Renal pelvis (tissue), 4 donors: Measurements from ENCODE around the gene SYPL1. TPM values are rescaled to one million over a fixed set of nuclear protein-coding genes. Genes with fewer than 3 reads are reported as not detected.
A peak's percentile ranks its signal among the peaks of the same experiment; 100 is the strongest.

Experiments used
- DNase-seq: peaks from one replicate; pipeline ENCODE4 v3.0.0-alpha.2; 2013
- polyA plus RNA-seq, 3 donors: library from polyadenylated mRNA; unstranded; fragments of 120-200 nt; gene quantifications; one replicate each; pipeline ENCODE4 v1.2.1, GENCODE V29; 2013; ENCODE audit not compliant: insufficient read length in 3 of 3

SYPL1 gene
- polyA plus RNA-seq, 3 donors: 114 to 137 (median 128) TPM

DNA sequence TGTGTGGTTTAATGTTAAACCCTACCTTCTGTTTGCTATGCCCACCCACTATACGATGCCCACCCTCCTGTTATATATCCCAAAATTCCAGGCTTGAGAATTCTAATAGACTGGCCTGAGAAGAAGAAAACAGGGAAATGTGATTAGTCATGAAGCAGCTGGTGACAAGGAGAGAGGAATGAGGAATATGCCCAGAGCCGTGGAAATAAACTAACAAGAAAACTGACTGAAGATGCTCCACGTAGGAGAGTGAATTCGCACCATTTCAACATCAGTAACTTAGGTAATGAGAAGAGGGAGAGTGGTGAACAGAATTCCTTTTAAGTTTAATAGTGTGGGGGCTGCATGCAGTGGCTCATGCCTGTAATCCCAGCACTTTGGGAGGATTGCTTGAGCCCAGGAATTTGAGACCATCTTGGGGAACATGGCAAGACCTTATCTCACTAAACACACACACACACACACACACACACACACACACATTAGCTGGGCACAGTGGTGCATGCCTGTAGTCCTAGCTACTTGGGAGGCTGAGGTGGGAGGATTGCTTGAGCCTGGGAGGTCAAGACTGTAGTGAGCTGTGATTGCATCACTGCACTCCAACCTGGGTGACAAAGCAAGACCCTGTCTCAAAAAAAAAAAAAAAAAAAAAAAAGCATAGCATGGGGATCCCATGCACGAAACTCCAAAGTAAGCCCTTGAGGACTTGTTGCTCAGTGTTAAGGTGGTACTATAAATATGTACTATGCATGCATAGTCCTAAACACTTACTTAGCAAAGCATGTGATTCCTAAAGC lies 16.1 kb upstream of the SYPL1 start:
- DNase-seq: no peak

- DNase-seq: no peak
Observed at GRCh38 chr7:106126170-106126938, 14.2 kb upstream of the SYPL1 start.

DNA sequence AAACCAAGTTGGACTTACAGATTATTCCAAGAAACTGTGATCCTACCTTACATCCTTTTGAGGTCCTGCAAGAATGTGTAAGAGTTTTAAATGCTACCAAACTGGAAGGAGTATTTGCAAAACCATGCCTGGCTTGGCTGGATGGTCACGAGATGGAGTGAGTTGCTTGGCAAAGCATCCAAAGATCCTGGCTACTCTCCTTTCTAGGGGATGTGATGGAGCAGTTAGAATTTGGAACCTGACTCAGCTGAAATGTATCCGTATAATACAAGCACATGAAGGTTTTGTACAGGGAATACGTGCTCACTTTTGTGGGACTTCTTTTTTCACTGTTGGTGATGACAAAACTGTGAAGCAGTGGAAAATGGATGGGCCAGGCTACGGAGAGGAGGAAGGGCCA lies 13.3 kb upstream of the SYPL1 start:
- no peak for DNase-seq

- no peak for DNase-seq
Observed at GRCh38 chr7:106124186-106124585, 12.1 kb upstream of the SYPL1 start.

DNA sequence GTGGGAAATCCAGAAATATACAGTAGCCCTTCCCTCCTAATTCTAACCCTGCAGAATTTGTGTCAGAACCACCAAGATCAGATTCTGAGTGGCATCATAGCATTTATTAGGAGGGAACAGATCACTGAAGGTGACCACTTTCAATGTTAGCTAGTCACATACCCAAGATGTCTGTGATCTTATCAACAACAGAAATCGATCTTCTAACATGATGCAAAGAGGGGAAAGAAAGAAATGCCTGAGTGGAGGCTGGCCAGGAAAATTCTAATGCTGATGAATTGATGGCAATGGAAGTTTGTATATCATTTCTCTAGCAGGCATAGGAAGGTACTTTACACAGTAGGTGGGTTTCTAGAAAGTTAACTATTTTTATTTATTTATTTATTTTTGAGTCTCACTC lies 10.6 kb upstream of the SYPL1 start:
- no peak for DNase-seq

DNA sequence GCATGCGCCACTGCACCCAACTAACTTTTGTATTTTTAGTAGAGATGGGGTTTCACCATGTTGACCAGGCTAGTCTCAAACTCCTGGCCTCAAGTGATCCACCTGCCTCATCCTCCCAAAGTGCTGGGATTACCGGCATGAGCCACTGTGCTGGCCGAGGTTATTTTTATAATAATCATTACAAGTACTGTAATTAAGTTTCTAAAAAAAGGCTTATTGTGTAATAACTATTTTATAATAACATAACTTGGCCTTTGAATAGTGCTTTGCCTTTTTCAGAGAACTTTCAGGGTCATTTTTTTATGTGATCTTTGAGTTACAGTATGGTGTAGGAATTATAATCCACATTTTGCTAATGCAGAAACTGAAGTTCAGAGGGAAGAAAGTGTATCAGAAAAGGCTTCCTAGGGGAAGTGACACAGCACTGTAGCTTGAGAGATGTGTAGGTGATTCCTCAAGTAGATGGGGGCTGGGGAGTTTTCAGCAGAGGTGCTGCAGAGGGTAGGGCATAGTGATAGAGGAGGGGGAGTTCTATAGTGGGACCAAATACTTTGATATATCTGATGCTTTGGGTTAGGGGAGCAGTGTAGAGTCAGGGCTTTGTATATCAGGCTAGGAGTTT lies 9.2 kb upstream of the SYPL1 start:
- no peak for DNase-seq

DNA sequence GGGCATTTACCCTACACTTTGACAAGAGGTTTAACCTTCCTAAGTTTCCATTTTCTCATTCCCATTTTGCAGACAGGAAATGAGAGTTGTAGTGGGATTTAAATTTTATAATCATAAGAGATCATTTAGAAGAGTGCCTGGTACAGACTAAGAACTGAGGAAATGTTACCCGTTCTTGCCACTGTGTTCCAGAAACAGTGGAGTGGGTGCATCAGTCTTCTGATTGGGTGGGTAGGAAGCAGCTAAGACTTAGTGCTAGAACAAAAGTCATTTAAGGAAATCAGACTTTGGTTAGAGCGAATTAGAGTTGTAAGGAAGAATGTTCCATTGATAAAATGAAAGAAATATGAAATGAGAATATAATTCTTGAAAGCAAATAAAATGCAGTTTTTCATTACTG lies 8.4 kb upstream of the SYPL1 start:
- DNase-seq: no peak

- no peak for DNase-seq
Observed at GRCh38 chr7:106119719-106120118, 7.6 kb upstream of the SYPL1 start.

DNA sequence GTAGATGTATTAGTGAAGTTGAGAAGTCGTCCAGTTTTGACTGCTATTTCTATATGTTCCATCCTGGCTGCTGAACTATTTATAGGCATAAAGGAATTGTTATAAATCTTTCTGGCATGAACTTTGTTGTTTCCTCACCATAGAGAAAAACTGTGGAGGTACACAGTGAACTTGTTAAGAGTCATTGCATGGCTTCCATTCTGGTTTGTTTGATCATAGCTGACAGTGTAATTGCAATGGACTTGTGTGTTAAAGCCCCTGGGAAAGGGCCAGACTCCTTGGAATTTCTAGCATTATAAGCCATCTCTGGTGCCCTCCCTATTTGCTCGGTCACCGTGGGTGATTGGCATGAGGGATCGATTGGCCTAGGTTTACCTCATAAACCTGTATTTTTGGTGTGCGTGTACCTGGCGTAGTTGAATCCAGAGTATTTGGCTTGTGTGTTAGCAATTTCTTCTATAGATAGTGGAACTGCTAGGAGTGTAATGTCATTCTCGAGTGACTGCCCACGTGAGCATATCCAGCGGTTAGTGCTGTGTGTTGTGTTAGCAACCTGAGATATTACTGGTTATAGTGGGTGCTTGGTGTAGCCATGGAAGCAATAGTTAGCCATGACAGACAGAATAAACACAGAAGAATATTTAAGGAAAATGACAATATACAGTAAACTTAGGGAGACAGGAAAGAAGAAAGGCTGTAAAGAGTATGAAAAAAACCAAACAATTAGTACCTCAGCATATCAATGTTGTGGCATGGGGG lies 5.9 kb upstream of the SYPL1 start:
- DNase-seq: no peak

- no peak for DNase-seq
Observed at GRCh38 chr7:106116161-106116704, 4.1 kb upstream of the SYPL1 start.

GRCh38 chr7:106114716-106115383 lies 2.7 kb upstream of the SYPL1 start:
- DNase-seq: no peak

- no peak for DNase-seq
Observed at GRCh38 chr7:106112972-106113421, 885 bp upstream of the SYPL1 start.

DNA sequence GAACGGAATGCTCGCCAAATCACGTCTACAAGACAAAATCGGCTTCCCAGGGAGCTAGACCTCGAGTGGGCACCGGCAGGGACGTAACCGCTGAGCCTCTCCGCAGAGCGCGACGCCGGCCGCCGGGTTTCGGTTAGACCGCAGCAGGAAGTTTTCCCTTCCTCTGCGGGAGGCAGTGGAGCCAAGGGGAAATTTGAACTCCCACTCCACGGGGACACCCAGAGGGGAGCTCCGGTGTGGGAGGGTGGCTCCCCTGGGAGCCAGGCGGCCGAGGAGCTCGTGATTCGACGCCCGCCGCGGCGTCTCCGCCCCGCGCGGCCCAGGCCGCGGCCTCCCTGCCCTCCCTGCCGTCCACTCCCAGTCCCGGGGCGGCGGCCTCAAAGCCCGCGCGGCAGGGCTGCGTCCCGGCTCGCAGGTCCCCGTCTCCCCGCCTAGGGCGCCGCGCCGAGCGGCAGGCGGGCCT lies 426 bp downstream of the SYPL1 start:
- DNase-seq: peak; percentile 47

- DNase-seq: peak; percentile 38
Observed at GRCh38 chr7:106110885-106111654, 1.0 kb downstream of the SYPL1 start.

GRCh38 chr7:106110238-106110560 lies 1.9 kb downstream of the SYPL1 start:
- no peak for DNase-seq

DNA sequence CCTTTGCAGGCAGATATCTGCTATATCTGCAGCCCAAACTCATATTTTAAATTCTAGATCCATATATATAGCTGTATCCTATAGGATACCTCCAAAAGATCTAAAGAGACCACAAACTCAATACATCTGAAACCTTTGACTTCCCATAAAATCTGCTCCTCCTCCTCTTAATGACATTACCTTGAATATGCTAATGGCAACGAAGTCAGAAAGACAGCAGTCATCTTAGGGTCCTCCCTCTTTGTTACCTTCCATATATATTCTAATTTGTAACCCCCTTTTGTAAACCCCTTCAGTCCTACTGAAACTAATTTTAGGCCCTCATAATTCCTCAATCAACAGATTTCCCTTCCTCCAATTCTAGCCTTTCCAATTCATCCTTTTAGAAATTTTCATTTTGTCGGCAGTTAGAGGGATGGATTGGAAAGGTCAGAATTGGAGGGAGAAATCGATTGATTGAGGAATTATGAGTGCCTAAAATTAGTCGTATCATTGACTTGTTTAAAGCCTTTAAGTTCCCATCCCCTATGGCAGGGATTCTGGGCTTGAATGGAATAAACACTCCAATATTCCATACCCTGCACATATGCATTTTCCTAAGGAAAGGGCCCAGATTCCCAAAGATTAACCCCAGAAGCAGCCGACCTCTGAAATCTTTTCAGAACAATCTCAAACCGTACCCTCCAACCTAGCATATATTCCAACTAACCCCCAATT lies 2.4 kb downstream of the SYPL1 start:
- DNase-seq: no peak

- DNase-seq: no peak
Observed at GRCh38 chr7:106108991-106109390, 3.1 kb downstream of the SYPL1 start.

GRCh38 chr7:106104721-106105260 lies 7.3 kb downstream of the SYPL1 start:
- DNase-seq: no peak

DNA sequence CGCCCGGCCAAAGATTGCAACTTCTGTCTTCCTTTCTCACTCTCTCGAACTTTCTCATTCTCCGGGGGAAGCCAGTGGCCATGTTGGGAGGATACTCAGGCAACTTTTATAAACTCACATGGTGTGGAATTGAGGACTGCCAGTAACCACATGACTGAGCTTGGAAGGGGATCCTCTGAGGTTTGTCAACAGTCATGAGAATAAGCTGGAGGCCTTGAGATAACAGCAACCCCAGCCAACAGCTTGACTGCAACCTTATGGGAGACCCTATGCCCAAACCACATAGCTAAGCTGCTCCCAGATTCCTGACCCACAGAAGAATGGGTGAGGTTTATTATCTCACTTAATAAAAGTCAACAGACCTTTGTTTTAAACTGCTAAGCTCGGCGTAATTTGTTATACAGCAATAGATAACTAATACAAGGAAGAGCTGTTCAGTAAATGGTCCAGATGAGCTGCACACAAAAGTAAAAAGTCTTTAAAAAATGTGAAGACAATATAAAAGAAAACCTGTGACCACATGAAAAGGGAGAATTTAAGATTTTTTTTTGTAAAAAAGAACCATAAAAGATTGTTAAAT lies 9.6 kb downstream of the SYPL1 start:
- no peak for DNase-seq
